Measurements from ENCODE around the gene IL31. TPM values are rescaled to one million over a fixed set of nuclear protein-coding genes. Genes with fewer than 3 reads are reported as not detected.

Gene IL31
- total and polyA plus RNA-seq, 8 donors, result not detected

GRCh38 chr12:122172262-122172939 lies 1.6 kb downstream of the IL31 start:
- Histone ChIP-seq H3K36me3 (no peaks in the 10 kb centered on the region), H3K4me3 (no peak overlapping the region), H3K9me3 (no peaks in the 10 kb centered on the region), H3K27ac (no peak overlapping the region), H3K4me1 (no peaks in the 10 kb centered on the region), H3K27me3 (peaks cover 0 to 9% of the 10 kb centered on the region in 2 donors)
- TF ChIP-seq CTCF (IDR thresholded peaks at IDR 0.05), result no peak
- DNase-seq, result no peak
- intact Hi-C loops (cut with DNase I), result no loop called here
- no peak for ATAC-seq

GRCh38 chr12:122171399-122171798 lies 2.6 kb downstream of the IL31 start:
- no peak overlapping the region for H3K27ac ChIP-seq
- H3K9me3 ChIP-seq, result no peaks in the 10 kb centered on the region
- DNase-seq, result no peak
- H3K4me1 ChIP-seq, result no peaks in the 10 kb centered on the region
- no peak for TF ChIP-seq CTCF (IDR thresholded peaks at IDR 0.05)
- H3K36me3 ChIP-seq, result no peaks in the 10 kb centered on the region
- H3K4me3 ChIP-seq, result no peak overlapping the region
- peaks cover 0 to 9% of the 10 kb centered on the region in 2 donors for H3K27me3 ChIP-seq
- ATAC-seq, result no peak
- intact Hi-C loops (cut with DNase I), result no loop called here

GRCh38 chr12:122168492-122168891 lies 5.5 kb downstream of the IL31 start:
- intact Hi-C loops (cut with DNase I), result no loop called here

GRCh38 chr12:122167356-122167925 lies 6.6 kb downstream of the IL31 start:
- ATAC-seq (no peak), DNase-seq (no peak)
- Histone ChIP-seq H3K27ac (no peak overlapping the region), H3K27me3 (peaks cover 0 to 7% of the 10 kb centered on the region in 2 donors), H3K9me3 (no peaks in the 10 kb centered on the region), H3K4me1 (no peaks in the 10 kb centered on the region), H3K36me3 (no peaks in the 10 kb centered on the region), H3K4me3 (no peak overlapping the region)
- no peak for TF ChIP-seq CTCF (IDR thresholded peaks at IDR 0.05)
- intact Hi-C loops (cut with DNase I), result no loop called here

More at GRCh38 chr12:122168492-122168891, 5.5 kb downstream of the IL31 start:
- H3K27ac ChIP-seq, result no peak overlapping the region
- H3K4me3 ChIP-seq, result no peak overlapping the region
- TF ChIP-seq CTCF (IDR thresholded peaks at IDR 0.05), result no peak
- H3K9me3 ChIP-seq, result no peaks in the 10 kb centered on the region
- ATAC-seq (no peak), DNase-seq (no peak)
- H3K4me1 ChIP-seq, result no peaks in the 10 kb centered on the region
- H3K36me3 ChIP-seq, result no peaks in the 10 kb centered on the region
- H3K27me3 ChIP-seq, result peaks cover 0 to 7% of the 10 kb centered on the region in 2 donors

- no peak for DNase-seq
- Histone ChIP-seq H3K9me3 (no peaks in the 10 kb centered on the region), H3K27ac (no peak overlapping the region), H3K36me3 (no peaks in the 10 kb centered on the region), H3K4me1 (no peaks in the 10 kb centered on the region), H3K4me3 (no peak overlapping the region), H3K27me3 (peaks cover 0 to 7% of the 10 kb centered on the region in 2 donors)
- no peak for TF ChIP-seq CTCF (IDR thresholded peaks at IDR 0.05)
- ATAC-seq, result no peak
- intact Hi-C loops (cut with DNase I), result no loop called here
These were observed 7.3 kb downstream of the IL31 start for GRCh38 chr12:122166422-122167349.

All from left lung (tissue), 10 donors.